GM23248 (cell line): Measurements from ENCODE around the gene FBXO42.

Experiments
- EZH2 ChIP-seq: fragments of 200-600 bp; sonication (generic); IDR thresholded peaks from 2 replicates; pipeline ENCODE4 v1.6.1; 2018; ENCODE audit warnings: antibody characterized with exemption, mild to moderate bottlenecking; ENCODE audit not compliant: insufficient read depth, poor library complexity, severe bottlenecking
- EZH2phosphoT487 ChIP-seq: fragments of 200-600 bp; sonication (generic); IDR thresholded peaks from 2 replicates; pipeline ENCODE4 v1.6.1; 2018; ENCODE audit warnings: antibody characterized with exemption, moderate library complexity, mild to moderate bottlenecking, low read depth; ENCODE audit not compliant: insufficient read depth

- no peak for TF ChIP-seq EZH2
- TF ChIP-seq EZH2phosphoT487, result no peak
Observed at GRCh38 chr1:16298653-16299052, 53.6 kb downstream of the FBXO42 start.
